DMS79 (cell line): Measurements from ENCODE around the gene TANGO6.
"Not testable (repeated sequence)": the region's sequence is repeated elsewhere in the genome, so short reads cannot be mapped to it uniquely, and the experiment has no call there.

Source experiments
- DNase-seq: peaks from one replicate; lab custom pipeline; 2025; lab: John Stamatoyannopoulos, UW

TANGO6 gene

DNA sequence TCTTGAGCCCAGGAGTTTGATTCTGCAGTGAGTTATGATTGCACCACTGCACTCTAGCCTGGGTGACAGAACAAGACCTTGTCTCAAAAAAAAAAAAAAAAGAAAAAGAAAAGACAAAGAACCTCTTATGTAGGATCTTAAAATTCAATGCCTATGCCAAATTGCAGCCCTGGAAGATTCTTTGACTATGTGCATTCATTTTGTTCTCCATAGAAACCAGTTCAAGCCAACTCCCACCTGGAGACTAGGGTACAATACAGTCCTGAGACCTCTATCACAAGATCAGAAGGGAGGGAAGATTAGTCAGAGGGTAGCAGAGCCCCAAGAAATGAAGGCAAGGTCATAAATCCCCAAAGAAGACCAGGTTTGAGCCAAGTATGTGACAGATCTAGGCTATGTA, 171.5 kb downstream of the TANGO6 start:
- DNase-seq, result no peak

DNA sequence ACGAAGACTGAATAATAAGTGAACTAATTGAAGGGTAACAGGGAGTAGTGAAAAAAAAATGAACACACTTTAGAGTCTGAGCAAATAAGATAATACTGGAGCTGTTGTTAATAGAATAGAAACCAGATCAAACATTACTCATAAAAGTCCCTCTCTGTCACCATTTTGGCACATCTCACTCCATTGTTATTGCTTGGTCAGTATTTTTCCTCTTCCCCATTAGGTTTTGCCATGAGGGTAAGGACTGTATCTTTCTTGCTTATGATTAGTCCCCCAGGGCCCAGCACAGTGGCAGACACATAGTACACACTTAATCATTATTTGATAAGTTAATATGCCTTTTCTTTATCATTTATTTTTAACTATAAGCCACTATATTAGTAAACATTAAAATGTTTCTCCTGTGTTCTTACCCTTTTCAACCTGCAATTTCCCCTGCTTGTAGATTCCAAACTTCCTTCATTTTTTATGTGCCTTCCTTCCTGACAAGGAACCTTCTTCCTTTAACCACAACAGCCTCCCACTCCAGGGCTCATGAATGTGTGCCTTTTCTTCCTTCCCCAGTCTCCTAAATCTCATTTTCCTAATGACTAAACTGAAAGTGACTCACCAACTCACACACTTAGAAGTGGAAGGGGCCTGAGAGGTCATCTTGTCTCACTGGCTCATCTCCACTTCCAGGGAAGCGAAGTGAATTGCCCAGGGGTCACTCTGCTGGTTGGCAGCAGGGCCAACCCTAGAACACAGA, 173.9 kb downstream of the TANGO6 start:
- no peak for DNase-seq

DNA sequence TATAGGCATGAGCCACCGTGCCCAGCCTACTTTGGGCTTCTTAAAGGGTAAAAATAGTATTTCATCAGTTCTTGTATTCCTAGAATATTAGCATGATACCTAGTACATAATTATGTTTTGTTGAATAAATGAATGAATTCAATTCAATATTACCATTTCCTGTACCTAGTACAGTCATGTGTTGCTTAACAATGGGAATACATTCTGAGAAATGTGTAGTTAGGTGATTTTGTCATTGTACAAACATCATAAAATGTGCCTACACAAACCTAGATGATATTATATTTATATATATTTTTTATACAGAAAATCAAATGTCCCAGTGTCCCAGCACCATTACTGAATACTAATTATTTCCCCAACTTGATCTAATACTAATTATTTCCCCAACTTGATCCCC, 176.5 kb downstream of the TANGO6 start:
- DNase-seq, result no peak

DNA sequence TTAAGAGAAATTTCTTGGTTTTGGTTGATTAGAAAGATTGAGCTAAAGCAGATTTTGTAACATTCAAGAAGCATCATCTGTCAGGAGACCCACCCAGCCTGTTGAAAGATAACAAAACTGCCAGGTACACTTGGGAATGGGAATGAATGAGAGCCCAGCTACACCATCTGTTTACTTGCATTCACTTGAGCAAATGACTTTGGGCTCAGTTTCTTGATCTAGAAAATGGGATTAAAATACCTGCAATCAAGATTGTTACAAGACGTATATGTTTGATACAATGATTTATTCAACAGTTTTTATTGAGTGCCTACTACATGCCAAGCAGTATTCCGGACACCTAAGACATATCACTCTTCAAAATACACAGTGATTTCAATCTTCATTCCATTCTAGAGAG, 185.8 kb downstream of the TANGO6 start:
- no peak for DNase-seq

- DNase-seq, result no peak
Observed at GRCh38 chr16:69031877-69032301, 188.6 kb downstream of the TANGO6 start.

- no peak for DNase-seq
Observed at GRCh38 chr16:69033151-69033949, 190.0 kb downstream of the TANGO6 start.

GRCh38 chr16:69035375-69035774, 192.0 kb downstream of the TANGO6 start:
- DNase-seq, result no peak

GRCh38 chr16:69036399-69037091, 193.2 kb downstream of the TANGO6 start:
- DNase-seq, result no peak

DNA sequence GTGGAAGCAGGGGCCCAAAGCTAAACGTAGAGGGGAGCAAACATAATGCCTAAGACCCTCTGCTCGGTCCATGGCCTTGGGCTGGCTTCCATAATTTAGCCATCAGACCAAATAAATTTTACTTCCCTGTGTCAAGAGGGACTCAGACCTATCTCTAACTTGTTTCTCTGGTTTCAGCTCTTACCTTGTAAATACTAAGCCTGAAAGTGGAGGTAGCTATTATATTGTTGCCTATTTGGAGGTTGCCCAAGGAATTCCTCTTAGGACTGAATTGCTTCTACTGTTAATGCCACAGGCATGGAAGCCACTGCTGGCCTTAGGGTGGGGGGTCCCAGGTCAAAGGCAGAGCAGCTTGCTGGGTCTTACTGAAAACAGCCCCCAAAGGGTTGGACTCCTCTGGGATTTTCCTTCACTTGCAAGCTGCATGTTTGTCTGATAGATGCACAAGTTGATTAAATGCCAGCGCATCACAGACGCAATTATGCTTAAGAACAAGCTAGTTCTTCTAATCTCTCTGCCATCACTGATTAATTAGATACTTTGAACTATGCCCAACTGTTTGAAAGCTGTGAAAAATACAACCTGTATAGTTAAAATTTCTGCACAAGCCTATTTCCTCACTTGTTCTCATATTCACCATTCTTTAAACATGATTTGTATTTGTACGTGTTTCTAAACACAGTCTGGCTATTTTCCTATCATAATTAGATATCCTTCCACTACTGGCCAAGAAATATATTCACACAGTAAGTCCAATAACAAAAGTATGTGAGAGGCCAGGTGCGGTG, 194.2 kb downstream of the TANGO6 start:
- no peak for DNase-seq

- DNase-seq, result no peak
Observed at GRCh38 chr16:69039333-69039941, 196.1 kb downstream of the TANGO6 start.

DNA sequence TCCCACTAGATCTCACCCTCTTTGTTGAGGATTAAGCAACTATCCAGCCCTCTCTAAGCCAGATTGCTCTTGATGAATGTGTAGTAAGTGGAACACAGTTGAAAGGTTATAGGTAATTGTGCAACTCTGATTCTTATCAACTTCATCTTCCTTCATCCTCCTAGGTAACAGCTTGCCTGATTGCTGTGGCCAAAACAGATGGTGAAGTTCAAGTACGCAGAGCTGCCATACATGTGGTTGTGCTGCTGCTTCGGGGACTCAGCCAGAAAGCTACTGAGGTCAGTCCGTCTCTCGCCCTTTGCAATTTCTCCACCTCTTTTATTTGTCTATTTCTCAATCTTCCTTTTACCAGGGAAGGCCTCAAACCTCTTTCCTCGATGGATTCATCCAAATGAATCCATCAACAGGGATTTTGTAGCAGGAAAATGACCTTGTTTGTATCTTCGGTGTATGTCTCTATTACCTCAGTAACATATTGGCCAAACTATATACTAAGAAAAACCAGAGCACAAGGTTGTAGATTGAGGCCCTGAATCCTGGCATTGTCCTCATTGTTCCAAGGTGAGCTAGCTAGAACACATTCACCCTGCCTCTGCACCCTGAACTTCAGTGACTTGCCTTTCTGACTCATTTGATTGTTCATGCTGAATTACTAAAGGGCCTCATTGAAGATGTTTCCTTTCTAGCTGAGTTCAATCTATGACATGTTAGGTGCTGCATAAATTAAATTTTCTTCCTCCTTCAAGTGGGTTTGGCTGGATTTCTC, 197.0 kb downstream of the TANGO6 start:
- no peak for DNase-seq

GRCh38 chr16:69048328-69049120, 205.2 kb downstream of the TANGO6 start:
- DNase-seq, result no peak

- no peak for DNase-seq
Observed at GRCh38 chr16:69049146-69049545, 205.8 kb downstream of the TANGO6 start.

- no peak for DNase-seq
Observed at GRCh38 chr16:69049603-69050375, 206.5 kb downstream of the TANGO6 start.

- not testable (repeated sequence) for DNase-seq
Observed at GRCh38 chr16:69051517-69051830, 208.1 kb downstream of the TANGO6 start.

GRCh38 chr16:69055008-69055407, 211.7 kb downstream of the TANGO6 start:
- no peak for DNase-seq

DNA sequence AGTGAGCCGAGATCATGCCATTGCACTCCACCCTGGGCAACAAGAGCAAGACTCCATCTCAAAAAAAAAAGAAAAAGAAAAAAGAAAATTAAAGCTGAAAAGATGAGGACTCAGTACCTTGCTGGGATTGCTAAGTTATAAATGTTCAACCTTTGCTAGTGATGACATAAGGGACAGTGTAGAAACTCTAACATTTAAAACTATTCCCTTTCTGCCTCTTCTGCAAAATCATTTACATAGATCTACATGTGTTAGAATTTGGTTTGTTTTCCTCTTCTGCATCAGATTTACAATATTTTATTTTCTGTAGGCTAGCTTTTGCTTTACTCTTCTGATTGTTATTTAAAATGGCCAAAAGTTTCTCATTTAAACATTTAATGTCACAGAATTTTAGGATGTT, 212.6 kb downstream of the TANGO6 start:
- no peak for DNase-seq

- DNase-seq, result no peak
Observed at GRCh38 chr16:69056421-69056820, 213.1 kb downstream of the TANGO6 start.
